ENCODE data around the gene AP1B1. TPM values are rescaled to one million over a fixed set of nuclear protein-coding genes. Genes with fewer than 3 reads are reported as not detected.

AP1B1 gene
- total RNA-seq (2022): 88.9 and 92.7 TPM in 2 replicates
- Bru-seq, nascent RNA: percentile 62 among the genes with signal in this experiment
- percentile 67 among the genes with signal in this experiment for BruChase-seq, experiment 1, labeled RNA remaining after a 6-hour chase
- BruChase-seq, experiment 2, labeled RNA remaining after a 2-hour chase: percentile 58 among the genes with signal in this experiment
- long read RNA-seq, full-length matches to known transcripts: 43 of 92 reads
- long read RNA-seq, partial matches to known transcripts: 33 of 92 reads
- long read RNA-seq, other reads (novel, unspliced or antisense): 16 of 92 reads

DNA sequence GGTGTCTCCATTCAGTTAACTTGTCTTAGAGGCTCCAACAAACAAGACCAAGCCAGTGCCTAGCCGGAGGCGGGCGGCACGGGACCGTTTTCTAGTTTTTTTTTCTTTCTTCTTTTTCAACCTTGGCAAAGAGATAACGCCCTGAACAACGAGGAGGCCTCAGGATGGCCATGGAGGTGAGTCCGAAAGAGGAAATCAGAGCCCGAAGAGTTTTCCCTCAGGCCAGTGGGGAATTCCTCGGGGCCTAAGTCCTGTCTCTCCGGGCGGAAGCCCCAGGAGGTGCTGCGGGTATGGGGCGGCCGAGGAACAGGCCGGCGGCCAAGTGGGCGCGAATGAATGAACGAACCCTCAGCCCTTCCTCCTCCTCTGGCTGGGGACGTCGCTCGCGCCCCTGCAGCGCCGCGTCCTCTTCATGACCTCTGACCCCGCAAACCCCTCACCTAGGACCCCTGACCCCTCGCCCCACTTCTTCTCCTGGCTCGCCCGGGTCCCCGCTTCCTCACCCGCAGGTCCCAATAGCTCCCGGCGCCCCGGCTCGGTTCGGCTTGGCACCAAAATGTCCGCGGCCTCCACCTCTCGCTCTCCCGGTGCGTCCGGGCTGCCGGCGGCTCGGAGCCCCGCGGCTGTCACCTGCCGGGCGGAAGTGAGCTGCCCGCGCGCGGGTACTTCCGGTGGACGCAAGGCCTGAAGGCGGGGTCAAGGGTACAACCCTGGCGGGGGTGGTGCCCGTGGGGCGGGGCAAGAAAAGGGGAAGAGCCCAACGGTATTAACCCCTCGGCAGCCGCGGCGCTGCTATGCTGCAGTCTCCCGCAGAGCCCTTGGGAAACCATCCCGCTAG lies at the start of gene AP1B1:
Gene AP1B1, minus strand, starts transcription at position 650 of the 838 bp plus-strand sequence. CDS start 21,327 bp downstream, outside the sequence.
- intact Hi-C loops (cut with micrococcal nuclease; ENCODE audit: unreplicated experiment): no loop called here
- Mint-ChIP-seq H3K4me1 (ENCODE audit: low read depth, unreplicated experiment) (peaks cover 43% of the 10 kb centered on the region), H3K4me3 (ENCODE audit: low read depth, unreplicated experiment) (peak within 1 kb of the TSS; percentile 95), H3K9me3 (ENCODE audit: low read depth, unreplicated experiment) (no peaks in the 10 kb centered on the region), H3K27ac (ENCODE audit: unreplicated experiment) (peak within 1 kb of the TSS; percentile 58), H3K27me3 (ENCODE audit: unreplicated experiment) (no peaks in the 10 kb centered on the region), H3K36me3 (ENCODE audit: insufficient read depth, unreplicated experiment) (peaks cover 22% of the 10 kb centered on the region)
- TSS peak; percentile 61 for BruUV-seq (replicated peaks)
- TF ChIP-seq, protein P1, sequence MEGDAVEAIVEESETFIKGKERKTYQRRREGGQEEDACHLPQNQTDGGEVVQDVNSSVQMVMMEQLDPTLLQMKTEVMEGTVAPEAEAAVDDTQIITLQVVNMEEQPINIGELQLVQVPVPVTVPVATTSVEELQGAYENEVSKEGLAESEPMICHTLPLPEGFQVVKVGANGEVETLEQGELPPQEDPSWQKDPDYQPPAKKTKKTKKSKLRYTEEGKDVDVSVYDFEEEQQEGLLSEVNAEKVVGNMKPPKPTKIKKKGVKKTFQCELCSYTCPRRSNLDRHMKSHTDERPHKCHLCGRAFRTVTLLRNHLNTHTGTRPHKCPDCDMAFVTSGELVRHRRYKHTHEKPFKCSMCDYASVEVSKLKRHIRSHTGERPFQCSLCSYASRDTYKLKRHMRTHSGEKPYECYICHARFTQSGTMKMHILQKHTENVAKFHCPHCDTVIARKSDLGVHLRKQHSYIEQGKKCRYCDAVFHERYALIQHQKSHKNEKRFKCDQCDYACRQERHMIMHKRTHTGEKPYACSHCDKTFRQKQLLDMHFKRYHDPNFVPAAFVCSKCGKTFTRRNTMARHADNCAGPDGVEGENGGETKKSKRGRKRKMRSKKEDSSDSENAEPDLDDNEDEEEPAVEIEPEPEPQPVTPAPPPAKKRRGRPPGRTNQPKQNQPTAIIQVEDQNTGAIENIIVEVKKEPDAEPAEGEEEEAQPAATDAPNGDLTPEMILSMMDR (IDR thresholded peaks at IDR 0.05; ENCODE audit: unreplicated experiment): no peak
- CTCF ChIA-PET: interaction anchor here (0.5 kb wide), 2 partner anchors 32 to 50 kb away, joined by 5 read pairs; no protein-coding TSS in a partner anchor
- DNase-seq: peak; percentile 97

DNA sequence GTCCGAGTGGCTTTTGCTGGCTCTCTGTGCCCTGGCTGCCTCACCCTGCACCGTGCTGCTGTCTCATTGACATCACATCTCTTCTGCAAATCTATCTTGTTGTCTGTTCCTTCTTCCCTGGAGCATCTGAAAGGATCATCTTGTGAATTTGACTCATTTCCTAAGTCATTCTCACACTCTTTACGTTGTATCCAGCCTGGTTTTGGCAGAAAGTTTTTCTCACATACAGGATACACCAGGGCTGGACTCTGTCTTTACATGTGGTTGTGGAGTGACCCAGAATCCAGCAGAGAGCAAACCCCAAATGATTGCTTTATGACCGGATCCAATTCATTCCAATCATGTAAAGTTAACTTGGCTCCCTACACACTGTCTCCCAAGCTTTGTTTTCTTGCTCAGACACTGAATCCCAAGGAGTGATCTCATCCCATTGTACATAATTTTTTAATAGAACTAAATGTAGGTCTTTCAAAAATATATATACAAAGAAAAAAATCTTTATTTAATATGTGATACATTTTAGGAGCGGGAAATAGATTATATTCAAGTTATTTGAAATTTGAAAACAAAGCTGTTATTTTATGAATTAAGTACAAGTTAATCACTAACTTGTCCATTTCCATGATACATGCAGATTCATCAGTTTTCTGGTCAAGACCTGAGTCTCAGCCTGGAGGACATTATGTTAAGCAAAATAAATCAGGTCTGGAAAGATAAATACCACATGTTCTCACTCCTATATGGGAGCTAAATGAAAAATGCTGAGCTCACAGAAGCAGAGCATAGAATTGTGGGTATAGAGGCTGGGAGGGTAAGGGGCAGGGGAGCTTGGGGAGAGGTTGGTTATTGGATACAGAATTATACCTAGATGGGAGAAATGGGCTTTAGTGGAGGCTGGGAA lies 47.1 kb upstream of the AP1B1 start:
- Mint-ChIP-seq H3K36me3 (ENCODE audit: insufficient read depth, unreplicated experiment) (no peaks in the 10 kb centered on the region), H3K4me1 (ENCODE audit: low read depth, unreplicated experiment) (no peaks in the 10 kb centered on the region), H3K4me3 (ENCODE audit: low read depth, unreplicated experiment) (no peak overlapping the region), H3K9me3 (ENCODE audit: low read depth, unreplicated experiment) (no peaks in the 10 kb centered on the region), H3K27me3 (ENCODE audit: unreplicated experiment) (peaks cover 63% of the 10 kb centered on the region), H3K27ac (ENCODE audit: unreplicated experiment) (no peak overlapping the region)
- intact Hi-C loops (cut with micrococcal nuclease; ENCODE audit: unreplicated experiment): no loop called here
- no TSS peak for BruUV-seq (replicated peaks)
- TF ChIP-seq, protein P1 (IDR thresholded peaks at IDR 0.05; ENCODE audit: unreplicated experiment): no peak
- no peak for DNase-seq
- CTCF ChIA-PET: interaction anchor here (0.7 to 1.2 kb wide), 2 partner anchors 10 to 982 kb away, joined by 3 to 4 read pairs; no protein-coding TSS in a partner anchor

DNA sequence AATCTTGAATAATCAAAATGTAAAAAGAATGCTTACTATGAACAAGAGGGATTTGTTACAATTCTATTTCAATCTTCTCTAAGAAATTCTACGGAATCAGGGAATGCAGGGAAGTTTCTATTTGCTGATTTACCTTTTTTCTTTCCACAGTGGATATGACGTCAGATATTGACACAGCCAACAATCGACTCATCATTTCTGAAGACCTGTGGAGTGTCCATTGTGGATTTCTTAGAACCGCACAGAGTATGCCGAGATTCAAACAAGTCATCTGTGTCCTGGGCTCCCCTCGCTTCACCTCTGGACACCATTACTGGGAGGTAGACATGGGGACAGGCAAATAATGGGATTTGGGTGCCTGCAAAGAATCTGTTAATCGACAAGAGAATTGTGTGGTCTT lies 45.9 kb upstream of the AP1B1 start:
- no TSS peak for BruUV-seq (replicated peaks)
- Mint-ChIP-seq H3K27ac (ENCODE audit: unreplicated experiment) (no peak overlapping the region), H3K4me1 (ENCODE audit: low read depth, unreplicated experiment) (no peaks in the 10 kb centered on the region), H3K27me3 (ENCODE audit: unreplicated experiment) (peaks cover 67% of the 10 kb centered on the region), H3K9me3 (ENCODE audit: low read depth, unreplicated experiment) (no peaks in the 10 kb centered on the region), H3K4me3 (ENCODE audit: low read depth, unreplicated experiment) (no peak overlapping the region), H3K36me3 (ENCODE audit: insufficient read depth, unreplicated experiment) (no peaks in the 10 kb centered on the region)
- intact Hi-C loops (cut with micrococcal nuclease; ENCODE audit: unreplicated experiment): no loop called here
- CTCF ChIA-PET: no interaction called here
- DNase-seq: no peak
- TF ChIP-seq, protein P1 (IDR thresholded peaks at IDR 0.05; ENCODE audit: unreplicated experiment): no peak

DNA sequence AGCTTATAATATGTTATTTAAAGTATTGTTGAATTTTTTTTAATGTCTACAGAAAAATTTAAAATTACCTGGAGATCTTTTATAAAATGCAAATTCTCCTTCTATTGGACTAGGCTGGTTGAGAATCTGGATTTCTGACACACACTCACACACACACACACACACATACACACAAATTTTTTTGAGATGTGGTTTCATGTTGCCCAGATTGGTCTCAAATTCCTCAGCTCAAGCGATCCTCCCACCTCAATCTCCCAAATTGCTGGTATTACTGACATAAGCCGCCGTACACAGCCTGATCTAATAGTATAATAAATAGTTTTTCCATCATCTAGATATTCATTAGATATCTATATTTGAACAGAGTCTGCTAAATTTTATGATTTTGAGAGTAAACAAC lies 45.5 kb upstream of the AP1B1 start:
- CTCF ChIA-PET: no interaction called here
- BruUV-seq (replicated peaks): no TSS peak
- H3K4me1 Mint-ChIP-seq (ENCODE audit: low read depth, unreplicated experiment): no peaks in the 10 kb centered on the region
- no peaks in the 10 kb centered on the region for H3K36me3 Mint-ChIP-seq (ENCODE audit: insufficient read depth, unreplicated experiment)
- intact Hi-C loops (cut with micrococcal nuclease; ENCODE audit: unreplicated experiment): no loop called here
- TF ChIP-seq, protein P1 (IDR thresholded peaks at IDR 0.05; ENCODE audit: unreplicated experiment): no peak
- no peak overlapping the region for H3K27ac Mint-ChIP-seq (ENCODE audit: unreplicated experiment)
- no peak for DNase-seq
- H3K4me3 Mint-ChIP-seq (ENCODE audit: low read depth, unreplicated experiment): no peak overlapping the region
- peaks cover 71% of the 10 kb centered on the region for H3K27me3 Mint-ChIP-seq (ENCODE audit: unreplicated experiment)
- no peaks in the 10 kb centered on the region for H3K9me3 Mint-ChIP-seq (ENCODE audit: low read depth, unreplicated experiment)

Data from Calu3 (cell line).